DOHH2 (cell line): ENCODE results near the gene GJD2.

Source experiments
- EZH2phosphoT487 ChIP-seq: fragments of 200-600 bp; sonication (generic); IDR thresholded peaks from 2 replicates; pipeline ENCODE4 v1.6.1; 2017; ENCODE audit warnings: borderline replicate concordance, mild to moderate bottlenecking, antibody characterized with exemption, low read length, moderate library complexity, mixed read lengths
- TF ChIP-seq, protein P1 (sequence below): fragments of 200-600 bp; sonication (generic); IDR thresholded peaks from one replicate; pipeline ENCODE4 v1.5.1; 2014; ENCODE audit warnings: antibody characterized with exemption, mild to moderate bottlenecking, low read depth, low read length; ENCODE audit not compliant: poor library complexity, severe bottlenecking

DNA sequence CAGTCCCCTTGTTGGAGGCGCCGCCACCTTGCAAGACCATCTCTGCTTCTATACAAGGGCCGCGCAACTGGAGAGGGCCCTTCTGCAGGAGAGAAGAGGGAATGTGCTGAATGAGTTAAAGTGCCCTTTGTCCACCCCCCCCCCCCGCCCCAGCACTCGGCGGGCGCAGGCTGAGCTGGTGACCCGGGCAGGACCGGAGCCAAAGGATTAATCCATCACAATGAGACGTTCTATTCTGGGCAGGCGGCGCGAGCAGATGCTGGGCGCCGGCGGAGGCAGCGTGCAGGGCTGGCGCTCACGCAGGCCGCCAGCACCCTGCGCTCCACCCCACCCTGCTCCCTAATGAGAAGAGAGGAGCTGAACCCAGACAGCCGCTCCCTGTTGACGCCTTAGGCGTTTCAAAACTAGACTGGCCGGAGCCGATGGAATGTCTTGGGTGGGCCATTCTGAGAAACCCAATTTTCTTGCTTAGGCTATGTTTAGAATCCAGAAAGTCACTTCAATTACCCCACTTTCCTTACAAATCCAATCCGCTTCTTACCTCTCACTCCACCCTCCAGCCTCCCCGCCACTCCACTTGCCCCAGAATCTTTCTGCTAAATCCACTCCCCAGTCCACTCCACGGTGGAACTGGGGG is 32.9 kb downstream of the GJD2 start:
- TF ChIP-seq, protein P1, sequence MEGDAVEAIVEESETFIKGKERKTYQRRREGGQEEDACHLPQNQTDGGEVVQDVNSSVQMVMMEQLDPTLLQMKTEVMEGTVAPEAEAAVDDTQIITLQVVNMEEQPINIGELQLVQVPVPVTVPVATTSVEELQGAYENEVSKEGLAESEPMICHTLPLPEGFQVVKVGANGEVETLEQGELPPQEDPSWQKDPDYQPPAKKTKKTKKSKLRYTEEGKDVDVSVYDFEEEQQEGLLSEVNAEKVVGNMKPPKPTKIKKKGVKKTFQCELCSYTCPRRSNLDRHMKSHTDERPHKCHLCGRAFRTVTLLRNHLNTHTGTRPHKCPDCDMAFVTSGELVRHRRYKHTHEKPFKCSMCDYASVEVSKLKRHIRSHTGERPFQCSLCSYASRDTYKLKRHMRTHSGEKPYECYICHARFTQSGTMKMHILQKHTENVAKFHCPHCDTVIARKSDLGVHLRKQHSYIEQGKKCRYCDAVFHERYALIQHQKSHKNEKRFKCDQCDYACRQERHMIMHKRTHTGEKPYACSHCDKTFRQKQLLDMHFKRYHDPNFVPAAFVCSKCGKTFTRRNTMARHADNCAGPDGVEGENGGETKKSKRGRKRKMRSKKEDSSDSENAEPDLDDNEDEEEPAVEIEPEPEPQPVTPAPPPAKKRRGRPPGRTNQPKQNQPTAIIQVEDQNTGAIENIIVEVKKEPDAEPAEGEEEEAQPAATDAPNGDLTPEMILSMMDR = no peak
- no peak for TF ChIP-seq EZH2phosphoT487
